Neural progenitor cell (in vitro differentiated cells): ENCODE results near the gene CYB561D1.

Experiments
- EZH2 ChIP-seq: fragments of 200-600 bp; sonication (generic); IDR thresholded peaks from 2 replicates; pipeline ENCODE4 v1.6.1; 2017; ENCODE audit warnings: antibody characterized with exemption, mild to moderate bottlenecking, moderate library complexity
- EZH2phosphoT487 ChIP-seq: fragments of 200-600 bp; sonication (generic); IDR thresholded peaks from 2 replicates; pipeline ENCODE4 v1.6.1; 2017; ENCODE audit warnings: antibody characterized with exemption
- TF ChIP-seq, protein P1 (sequence below): fragments of 200-600 bp; sonication (generic); IDR thresholded peaks from 2 replicates; pipeline ENCODE4 v1.5.1; 2017; ENCODE audit warnings: antibody characterized with exemption, mild to moderate bottlenecking

DNA sequence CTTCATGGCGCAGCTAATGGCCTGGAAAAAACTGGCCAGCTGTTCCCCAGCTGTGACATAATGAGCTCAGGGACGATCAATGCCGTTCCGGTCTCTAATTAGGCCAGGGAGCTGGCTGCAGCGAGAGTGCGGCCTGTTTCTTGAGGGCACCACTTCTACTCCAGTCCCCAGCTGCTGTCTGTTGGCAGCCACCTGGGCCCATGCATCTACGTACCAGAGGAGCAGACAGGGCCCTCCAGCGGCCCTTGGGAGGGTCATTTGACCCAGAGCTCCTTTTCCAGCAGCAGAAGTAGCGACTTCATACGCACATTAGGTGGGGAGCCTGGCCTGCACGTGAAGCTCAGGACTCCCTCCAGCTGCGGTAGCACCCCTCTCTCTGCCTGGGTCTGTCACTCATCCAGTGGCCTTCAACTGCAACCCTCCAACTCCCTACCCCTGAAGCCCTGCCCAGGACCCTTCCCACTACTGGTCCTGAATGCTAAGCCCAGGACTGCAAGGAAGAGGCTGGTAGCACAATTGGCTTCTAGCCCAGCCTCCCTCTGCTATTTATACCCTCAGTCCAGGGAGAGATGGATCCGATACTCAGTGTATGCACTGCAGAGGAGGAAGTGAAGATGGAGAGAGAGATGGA, 36.7 kb downstream of the CYB561D1 start:
- TF ChIP-seq, protein P1, sequence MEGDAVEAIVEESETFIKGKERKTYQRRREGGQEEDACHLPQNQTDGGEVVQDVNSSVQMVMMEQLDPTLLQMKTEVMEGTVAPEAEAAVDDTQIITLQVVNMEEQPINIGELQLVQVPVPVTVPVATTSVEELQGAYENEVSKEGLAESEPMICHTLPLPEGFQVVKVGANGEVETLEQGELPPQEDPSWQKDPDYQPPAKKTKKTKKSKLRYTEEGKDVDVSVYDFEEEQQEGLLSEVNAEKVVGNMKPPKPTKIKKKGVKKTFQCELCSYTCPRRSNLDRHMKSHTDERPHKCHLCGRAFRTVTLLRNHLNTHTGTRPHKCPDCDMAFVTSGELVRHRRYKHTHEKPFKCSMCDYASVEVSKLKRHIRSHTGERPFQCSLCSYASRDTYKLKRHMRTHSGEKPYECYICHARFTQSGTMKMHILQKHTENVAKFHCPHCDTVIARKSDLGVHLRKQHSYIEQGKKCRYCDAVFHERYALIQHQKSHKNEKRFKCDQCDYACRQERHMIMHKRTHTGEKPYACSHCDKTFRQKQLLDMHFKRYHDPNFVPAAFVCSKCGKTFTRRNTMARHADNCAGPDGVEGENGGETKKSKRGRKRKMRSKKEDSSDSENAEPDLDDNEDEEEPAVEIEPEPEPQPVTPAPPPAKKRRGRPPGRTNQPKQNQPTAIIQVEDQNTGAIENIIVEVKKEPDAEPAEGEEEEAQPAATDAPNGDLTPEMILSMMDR: no peak
- TF ChIP-seq EZH2phosphoT487: no peak
- TF ChIP-seq EZH2: no peak
